DND-41 (cell line): Measurements from ENCODE around the gene WWP2.

Source experiments
- ATAC-seq: fragments of 200-7000 bp; cut with Tn5 transposase; 3 replicates; pipeline ENCODE4 v1.9.1; 2021; ENCODE audit warnings: low read depth; ENCODE audit not compliant: insufficient read depth
- DNase-seq: peaks from one replicate; pipeline ENCODE4 v3.0.0-alpha.2; 2020
- H2AFZ ChIP-seq: 2 replicates; pipeline ENCODE4 v1.6.0; 2012; ENCODE audit warnings: low read depth, low read length
- H3K27ac ChIP-seq: 2 replicates; pipeline ENCODE4 v1.5.1; 2012; ENCODE audit warnings: low read length, inconsistent platforms
- H3K27me3 ChIP-seq: fragments of 200-600 bp; sonication (generic); 2 replicates; pipeline ENCODE4 v1.6.0; 2012; ENCODE audit warnings: low read length, mild to moderate bottlenecking, inconsistent platforms; ENCODE audit not compliant: insufficient read depth, poor library complexity
- H3K36me3 ChIP-seq: 2 replicates; pipeline ENCODE4 v1.5.1; 2012; ENCODE audit warnings: low read length, inconsistent platforms; ENCODE audit not compliant: insufficient read depth
- H3K4me1 ChIP-seq: 2 replicates; pipeline ENCODE4 v1.5.1; 2012; ENCODE audit warnings: mild to moderate bottlenecking, low read length; ENCODE audit not compliant: insufficient read depth
- H3K4me2 ChIP-seq: 2 replicates; pipeline ENCODE4 v1.6.0; 2012; ENCODE audit warnings: mild to moderate bottlenecking, moderate library complexity, low read length, inconsistent platforms; ENCODE audit not compliant: insufficient read depth
- H3K4me3 ChIP-seq, 2 experiments: fragments of 200-600 bp in 1 of 2; shearing (Covaris generic) in 1 of 2; 2 replicates each; pipeline ENCODE4 v1.5.1; 2012 to 2016; ENCODE audit warnings: inconsistent platforms in 2 of 2, low read length in 2 of 2, mild to moderate bottlenecking in 2 of 2, low read depth in 1 of 2, moderate library complexity in 1 of 2
- H3K79me2 ChIP-seq: 2 replicates; pipeline ENCODE4 v1.6.0; 2012; ENCODE audit warnings: low read length, inconsistent platforms; ENCODE audit not compliant: insufficient read depth
- H3K9ac ChIP-seq: 2 replicates; pipeline ENCODE4 v1.6.0; 2012; ENCODE audit warnings: low read depth, mild to moderate bottlenecking, inconsistent platforms, low read length, moderate library complexity
- H3K9me3 ChIP-seq: 2 replicates; pipeline ENCODE4 v1.5.1; 2012; ENCODE audit warnings: low read length, moderate library complexity, mild to moderate bottlenecking, inconsistent platforms; ENCODE audit not compliant: insufficient read depth, severe bottlenecking
- H4K20me1 ChIP-seq: 2 replicates; pipeline ENCODE4 v1.6.0; 2012; ENCODE audit warnings: low read length; ENCODE audit not compliant: insufficient read depth
- CTCF ChIP-seq: IDR thresholded peaks from 2 replicates; pipeline ENCODE4 v1.5.1; 2012; ENCODE audit warnings: borderline replicate concordance, low read length, moderate library complexity, mild to moderate bottlenecking; ENCODE audit not compliant: poor library complexity, severe bottlenecking; ENCODE audit errors: extremely low read depth
- EZH2 ChIP-seq: IDR thresholded peaks from 3 replicates; pipeline ENCODE4 v1.6.1; 2012; ENCODE audit warnings: borderline replicate concordance, low read depth, mild to moderate bottlenecking, moderate library complexity, low read length, inconsistent platforms; ENCODE audit not compliant: severe bottlenecking

The WWP2 gene

GRCh38 chr16:69906838-69907401 lies 144.8 kb downstream of the WWP2 start:
- no peak for ATAC-seq

GRCh38 chr16:69909043-69909442 lies 146.9 kb downstream of the WWP2 start:
- no peaks in the 10 kb centered on the region for H3K79me2 ChIP-seq
- TF ChIP-seq EZH2, result no peak
- TF ChIP-seq CTCF, result no peak
- DNase-seq (no peak), ATAC-seq (no peak)
- H3K27ac ChIP-seq, result no peak overlapping the region
- no peak overlapping the region for H3K4me2 ChIP-seq
- no peak overlapping the region for H3K4me3 ChIP-seq
- no peak overlapping the region for H3K9ac ChIP-seq
- H3K4me1 ChIP-seq, result no peaks in the 10 kb centered on the region
- H3K9me3 ChIP-seq, result no peaks in the 10 kb centered on the region
- H4K20me1 ChIP-seq, result no peaks in the 10 kb centered on the region
- H3K36me3 ChIP-seq, result 0 out of 2 replicates have a peak, but pooled peaks cover 8% of the 10 kb centered on the region
- no peaks in the 10 kb centered on the region for H3K27me3 ChIP-seq
- H2AFZ ChIP-seq, result no peak overlapping the region

More at GRCh38 chr16:69906838-69907401, 144.8 kb downstream of the WWP2 start:
- H3K4me2 ChIP-seq, result no peak overlapping the region
- H3K79me2 ChIP-seq, result no peaks in the 10 kb centered on the region
- H3K27me3 ChIP-seq, result no peaks in the 10 kb centered on the region
- H3K27ac ChIP-seq, result no peak overlapping the region
- H3K36me3 ChIP-seq, result 0 out of 2 replicates have a peak, but pooled peaks cover 8% of the 10 kb centered on the region
- TF ChIP-seq EZH2 (no peak), CTCF (no peak)
- H3K9me3 ChIP-seq, result no peaks in the 10 kb centered on the region
- no peaks in the 10 kb centered on the region for H4K20me1 ChIP-seq
- no peak overlapping the region for H3K4me3 ChIP-seq
- H3K9ac ChIP-seq, result no peak overlapping the region
- H3K4me1 ChIP-seq, result no peaks in the 10 kb centered on the region
- no peak overlapping the region for H2AFZ ChIP-seq
- DNase-seq, result no peak

GRCh38 chr16:69909760-69910159 lies 147.6 kb downstream of the WWP2 start:
- Histone ChIP-seq H3K27me3 (no peaks in the 10 kb centered on the region), H3K27ac (no peak overlapping the region), H2AFZ (no peak overlapping the region), H3K79me2 (no peaks in the 10 kb centered on the region), H3K4me1 (no peaks in the 10 kb centered on the region), H4K20me1 (no peaks in the 10 kb centered on the region), H3K9ac (no peak overlapping the region), H3K4me3 (no peak overlapping the region), H3K9me3 (no peaks in the 10 kb centered on the region), H3K4me2 (no peak overlapping the region), H3K36me3 (0 out of 2 replicates have a peak, but pooled peaks cover 8% of the 10 kb centered on the region)
- no peak for TF ChIP-seq EZH2
- TF ChIP-seq CTCF, result no peak
- no peak for ATAC-seq
- DNase-seq, result no peak
